IMR-90 (cell line): ENCODE results near the gene WSB1. TPM values are rescaled to one million over a fixed set of nuclear protein-coding genes. Genes with fewer than 3 reads are reported as not detected.

Experiments used
- ATAC-seq: fragments of 200-7000 bp; cut with Tn5 transposase; 2 replicates; pipeline ENCODE4 v1.9.1; 2020; ENCODE audit warnings: low read depth, mild to moderate bottlenecking, moderate library complexity
- BruUV-seq: library from RNA; stranded (reverse); fragments of 400-500 nt; replicated peaks from 2 replicates; lab custom pipeline; 2021; lab: Mats Ljungman, UMichigan
- CTCF ChIA-PET: fragments of 300-600 bp; formaldehyde crosslinking; extraction: SDS; loops from one replicate; lab custom pipeline; 2021; ENCODE audit warnings: antibody characterized with exemption; lab: Yijun Ruan, JAX
- POLR2A ChIA-PET: fragments of 300-600 bp; sonication (Branson Sonifier 250); formaldehyde crosslinking; loops from one replicate; lab custom pipeline; 2022; ENCODE audit warnings: antibody characterized with exemption; ENCODE audit not compliant: unreplicated experiment; lab: Charles Lee
- DNase-seq: peaks from one replicate; pipeline ENCODE4 v3.0.0; 2013
- H2AFZ ChIP-seq: replicated peaks from 2 replicates; pipeline ENCODE3; 2013; ENCODE audit warnings: low read length, mild to moderate bottlenecking; ENCODE audit not compliant: poor library complexity
- H2AK5ac ChIP-seq: 2 replicates; pipeline ENCODE4 v1.6.1; 2013; ENCODE audit warnings: low read depth, low read length, inconsistent platforms
- H2AK9ac ChIP-seq: replicated peaks from 2 replicates; pipeline ENCODE3; 2013; ENCODE audit warnings: mild to moderate bottlenecking, low read depth, low read length, moderate library complexity; ENCODE audit not compliant: poor library complexity
- H2BK120ac ChIP-seq: 2 replicates; pipeline ENCODE4 v1.6.1; 2013; ENCODE audit warnings: low read depth, low read length, inconsistent platforms
- H2BK15ac ChIP-seq: 3 replicates; pipeline ENCODE4 v1.6.1; 2013; ENCODE audit warnings: low read depth, low read length, inconsistent platforms
- H2BK20ac ChIP-seq: 2 replicates; pipeline ENCODE4 v1.6.1; 2013; ENCODE audit warnings: low read depth, mild to moderate bottlenecking, inconsistent platforms, low read length, moderate library complexity
- H2BK5ac ChIP-seq: 2 replicates; pipeline ENCODE4 v1.6.1; 2013; ENCODE audit warnings: mild to moderate bottlenecking, low read depth, low read length, inconsistent platforms; ENCODE audit not compliant: poor library complexity, severe bottlenecking
- H3K14ac ChIP-seq: replicated peaks from 2 replicates; pipeline ENCODE4 v1.6.1; 2013; ENCODE audit warnings: low read depth, low read length, inconsistent platforms
- H3K18ac ChIP-seq: 2 replicates; pipeline ENCODE4 v1.6.1; 2013; ENCODE audit warnings: low read depth, low read length, control low read depth
- H3K23ac ChIP-seq: 2 replicates; pipeline ENCODE4 v1.6.1; 2013; ENCODE audit warnings: low read depth, low read length, inconsistent platforms
- H3K27ac ChIP-seq: 2 replicates; pipeline ENCODE4 v1.5.1; 2013; ENCODE audit warnings: mild to moderate bottlenecking, control low read depth, low read length; ENCODE audit not compliant: insufficient read depth
- H3K27me3 ChIP-seq: 2 replicates; pipeline ENCODE4 v1.6.1; 2013; ENCODE audit warnings: low read length; ENCODE audit not compliant: control insufficient read depth, insufficient read depth
- H3K36me3 ChIP-seq: 2 replicates; pipeline ENCODE4 v1.6.1; 2013; ENCODE audit warnings: low read length, mixed read lengths; ENCODE audit not compliant: control insufficient read depth, insufficient read depth
- H3K4ac ChIP-seq: 2 replicates; pipeline ENCODE4 v1.6.1; 2013; ENCODE audit warnings: low read depth, low read length, inconsistent platforms
- H3K4me1 ChIP-seq: 2 replicates; pipeline ENCODE4 v1.6.1; 2013; ENCODE audit warnings: low read length, mixed read lengths; ENCODE audit not compliant: control insufficient read depth, insufficient read depth
- H3K4me2 ChIP-seq: 2 replicates; pipeline ENCODE4 v1.6.1; 2013; ENCODE audit warnings: low read depth, mild to moderate bottlenecking, control low read depth, low read length, moderate library complexity
- H3K4me3 ChIP-seq: 2 replicates; pipeline ENCODE4 v1.5.1; 2013; ENCODE audit warnings: low read depth, mild to moderate bottlenecking, control low read depth, low read length, moderate library complexity; ENCODE audit not compliant: insufficient read depth
- H3K56ac ChIP-seq: 2 replicates; pipeline ENCODE4 v1.6.1; 2013; ENCODE audit warnings: low read length, inconsistent platforms; ENCODE audit not compliant: insufficient read depth; ENCODE audit errors: extremely low read depth
- H3K79me1 ChIP-seq, 2 experiments: 2 replicates each; pipeline ENCODE4 v1.6.1; 2013; ENCODE audit warnings: low read length in 2 of 2, inconsistent platforms in 1 of 2, low read depth in 1 of 2
- H3K9ac ChIP-seq: 2 replicates; pipeline ENCODE4 v1.6.1; 2013; ENCODE audit warnings: low read depth, low read length, control low read depth
- H3K9me1 ChIP-seq: 2 replicates; pipeline ENCODE4 v1.6.1; 2013; ENCODE audit warnings: low read length, inconsistent platforms; ENCODE audit not compliant: insufficient read depth
- H3K9me3 ChIP-seq: 2 replicates; pipeline ENCODE4 v1.6.1; 2013; ENCODE audit warnings: low read length; ENCODE audit not compliant: control insufficient read depth, insufficient read depth
- H4K20me1 ChIP-seq: 2 replicates; pipeline ENCODE4 v1.6.1; 2013; ENCODE audit warnings: low read length, inconsistent platforms; ENCODE audit not compliant: insufficient read depth
- H4K5ac ChIP-seq: 2 replicates; pipeline ENCODE4 v1.6.1; 2013; ENCODE audit warnings: mild to moderate bottlenecking, low read depth, low read length, control low read depth
- H4K8ac ChIP-seq, 2 experiments: 2 replicates each; pipeline ENCODE4 v1.6.1; 2013; ENCODE audit warnings: low read depth in 2 of 2, low read length in 2 of 2, control low read depth in 1 of 2, inconsistent platforms in 1 of 2
- H4K91ac ChIP-seq: 2 replicates; pipeline ENCODE4 v1.6.1; 2013; ENCODE audit warnings: low read depth, low read length, inconsistent platforms; ENCODE audit not compliant: insufficient read depth
- BHLHE40 ChIP-seq: fragments of 150-350 bp; IDR thresholded peaks from 2 replicates; pipeline ENCODE4 v1.6.1; 2016; ENCODE audit warnings: mild to moderate bottlenecking, low read depth, low read length
- CEBPB ChIP-seq: IDR thresholded peaks from 2 replicates; pipeline ENCODE4 v1.6.1; 2012; ENCODE audit warnings: low read depth, low read length, improper control_type of control experiment
- MAFK ChIP-seq: IDR thresholded peaks from 2 replicates; pipeline ENCODE4 v1.6.1; 2012; ENCODE audit warnings: low read depth, low read length, improper control_type of control experiment
- dilution Hi-C: fragments of 300-500 bp; cut with HindIII; formaldehyde crosslinking; loops from one replicate; pipeline ENCODE4 v1.14.3; 2018; ENCODE audit warnings: low sequenced_read_pairs; ENCODE audit not compliant: unreplicated experiment
- in situ Hi-C: fragments of 300-500 bp; cut with MboI; formaldehyde crosslinking; loops from 3 replicates; pipeline ENCODE4 v1.14.3; 2019; ENCODE audit warnings: low sequenced_read_pairs, inconsistent platforms, mixed read lengths
- intact Hi-C: fragments of 100-400 bp; cut with micrococcal nuclease; formaldehyde crosslinking; loops from 2 replicates; pipeline ENCODE4 v1.10.0; 2022
- polyA plus RNA-seq, 3 experiments: library from polyadenylated mRNA; depleted of rRNA; stranded (reverse); fragments of >200 nt; gene quantifications; 2 replicates each; pipeline ENCODE4 v1.2.3, GENCODE V29; 2012; ENCODE audit warnings: low replicate concordance in 1 of 3
- total RNA-seq: library from RNA; depleted of rRNA; stranded (reverse); fragments of >200 nt; gene quantifications from 2 replicates; pipeline ENCODE4 v1.2.3, GENCODE V29; 2012
- TF ChIP-seq, protein P1 (sequence below): conservative IDR thresholded peaks from 2 replicates; pipeline ENCODE4 v1.5.1; 2012; ENCODE audit warnings: mild to moderate bottlenecking, low read depth, low read length, improper control_type of control experiment

WSB1 gene
- total and polyA plus RNA-seq, 2 of the 4 experiments (the other 2 are of a cell fraction) = 140 to 266 TPM

GRCh38 chr17:27246537-27246936, 47.4 kb upstream of the WSB1 start:
- no peak overlapping the region for H3K23ac ChIP-seq
- H3K27me3 ChIP-seq = no peaks in the 10 kb centered on the region
- in situ Hi-C loops (loop anchor here (5.0 to 25.0 kb wide), 4 partner anchors 51 to 516 kb away; no protein-coding TSS in a partner anchor), dilution Hi-C loops (loop anchor here (25.0 kb wide), 1 partner anchor 91 kb away; no protein-coding TSS in a partner anchor), intact Hi-C loops (loop anchor here (2.0 to 10.0 kb wide), 2 partner anchors 184 to 208 kb away; partner anchors contain the start of gene KSR1)
- H2BK5ac ChIP-seq = no peak overlapping the region
- H3K79me1 ChIP-seq = no peaks in the 10 kb centered on the region
- H2AFZ ChIP-seq = no peak overlapping the region
- no peak overlapping the region for H2BK120ac ChIP-seq
- no peak overlapping the region for H2BK20ac ChIP-seq
- H3K27ac ChIP-seq = no peak overlapping the region
- ChIA-PET CTCF (interaction anchor here (1.2 to 1.4 kb wide), 3 partner anchors 10 to 354 kb away, joined by 3 to 5 read pairs (median 4); no protein-coding TSS in a partner anchor), POLR2A (interaction anchor here (1.3 kb wide), 1 partner anchor 48 kb away, joined by 6 read pairs; the partner anchor contains the start of gene WSB1)
- no peak overlapping the region for H4K8ac ChIP-seq
- H3K9me3 ChIP-seq = no peaks in the 10 kb centered on the region
- no peak overlapping the region for H3K18ac ChIP-seq
- BruUV-seq = no TSS peak
- H3K4me1 ChIP-seq = peaks cover 18% of the 10 kb centered on the region
- no peak overlapping the region for H3K9ac ChIP-seq
- no peak overlapping the region for H3K4ac ChIP-seq
- TF ChIP-seq BHLHE40 = no peak
- TF ChIP-seq, protein P1, sequence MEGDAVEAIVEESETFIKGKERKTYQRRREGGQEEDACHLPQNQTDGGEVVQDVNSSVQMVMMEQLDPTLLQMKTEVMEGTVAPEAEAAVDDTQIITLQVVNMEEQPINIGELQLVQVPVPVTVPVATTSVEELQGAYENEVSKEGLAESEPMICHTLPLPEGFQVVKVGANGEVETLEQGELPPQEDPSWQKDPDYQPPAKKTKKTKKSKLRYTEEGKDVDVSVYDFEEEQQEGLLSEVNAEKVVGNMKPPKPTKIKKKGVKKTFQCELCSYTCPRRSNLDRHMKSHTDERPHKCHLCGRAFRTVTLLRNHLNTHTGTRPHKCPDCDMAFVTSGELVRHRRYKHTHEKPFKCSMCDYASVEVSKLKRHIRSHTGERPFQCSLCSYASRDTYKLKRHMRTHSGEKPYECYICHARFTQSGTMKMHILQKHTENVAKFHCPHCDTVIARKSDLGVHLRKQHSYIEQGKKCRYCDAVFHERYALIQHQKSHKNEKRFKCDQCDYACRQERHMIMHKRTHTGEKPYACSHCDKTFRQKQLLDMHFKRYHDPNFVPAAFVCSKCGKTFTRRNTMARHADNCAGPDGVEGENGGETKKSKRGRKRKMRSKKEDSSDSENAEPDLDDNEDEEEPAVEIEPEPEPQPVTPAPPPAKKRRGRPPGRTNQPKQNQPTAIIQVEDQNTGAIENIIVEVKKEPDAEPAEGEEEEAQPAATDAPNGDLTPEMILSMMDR = no peak
- TF ChIP-seq CEBPB = no peak
- TF ChIP-seq MAFK = no peak
- peaks cover 11% of the 10 kb centered on the region; the same call in 1 of the 2 replicates for H3K9me1 ChIP-seq
- H3K36me3 ChIP-seq = no peaks in the 10 kb centered on the region
- H2BK15ac ChIP-seq = no peak overlapping the region
- H3K56ac ChIP-seq = no peak overlapping the region
- DNase-seq (no peak), ATAC-seq (no peak)
- H3K4me3 ChIP-seq = no peak overlapping the region
- no peak overlapping the region for H4K91ac ChIP-seq
- H3K14ac ChIP-seq = no peak overlapping the region
- no peak overlapping the region for H2AK5ac ChIP-seq
- H4K20me1 ChIP-seq = no peaks in the 10 kb centered on the region
- H3K4me2 ChIP-seq = no peak overlapping the region
- H4K5ac ChIP-seq = no peak overlapping the region
- H2AK9ac ChIP-seq = no peak overlapping the region
